Neural progenitor cell (in vitro differentiated cells): Measurements from ENCODE around the gene TIAM2.

ENCODE experiments used
- CTCF ChIP-seq: fragments of 200-600 bp; sonication (generic); IDR thresholded peaks from 2 replicates; pipeline ENCODE4 v1.5.1; 2017; ENCODE audit warnings: antibody characterized with exemption, mild to moderate bottlenecking
- EZH2phosphoT487 ChIP-seq: fragments of 200-600 bp; sonication (generic); IDR thresholded peaks from 2 replicates; pipeline ENCODE4 v1.6.1; 2017; ENCODE audit warnings: antibody characterized with exemption

GRCh38 chr6:155170519-155170918, 175.4 kb downstream of the TIAM2 start:
- TF ChIP-seq CTCF: no peak
- no peak for TF ChIP-seq EZH2phosphoT487
